ENCODE data around the gene PDCD10. TPM values are rescaled to one million over a fixed set of nuclear protein-coding genes. Genes with fewer than 3 reads are reported as not detected.
A peak's percentile ranks its signal among the peaks of the same experiment; 100 is the strongest.

Gene PDCD10
- 116 and 118 TPM in 2 replicates for total RNA-seq (2014; rRNA removed; shearing (Covaris generic))

- peak; percentile 99 for DNase-seq (ENCODE audit: low spot score)
Measured at GRCh38 chr3:167734498-167735232, at the start of gene PDCD10. PDCD10 (minus strand) TSS chr3:167734892; CDS start chr3:167720157, 14,735 bp downstream.

GRCh38 chr3:167783781-167784180, 49.1 kb upstream of the PDCD10 start:
- DNase-seq (ENCODE audit: low spot score), result no peak

- no peak for DNase-seq (ENCODE audit: low spot score)
Measured at GRCh38 chr3:167780214-167780883, 45.7 kb upstream of the PDCD10 start.

DNA sequence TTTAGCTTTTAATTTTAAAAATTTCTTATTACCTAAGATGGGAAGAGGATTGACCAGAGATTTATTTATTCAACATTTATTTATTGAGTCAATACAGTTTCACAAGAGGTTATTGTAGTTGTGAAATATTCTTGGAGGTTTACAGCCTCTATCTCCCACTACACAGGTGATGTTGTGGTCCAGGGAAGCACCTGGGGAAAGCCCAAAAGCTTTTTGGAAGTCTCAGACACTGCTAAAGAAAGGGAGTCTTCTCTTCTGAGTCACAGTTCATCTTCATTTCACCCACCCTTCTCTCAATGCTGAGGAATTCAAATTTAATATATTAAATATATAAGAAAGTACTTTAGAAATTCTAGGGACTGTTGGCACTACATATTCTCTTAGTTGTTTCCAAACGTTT, 42.7 kb upstream of the PDCD10 start:
- no peak for DNase-seq (ENCODE audit: low spot score)

DNA sequence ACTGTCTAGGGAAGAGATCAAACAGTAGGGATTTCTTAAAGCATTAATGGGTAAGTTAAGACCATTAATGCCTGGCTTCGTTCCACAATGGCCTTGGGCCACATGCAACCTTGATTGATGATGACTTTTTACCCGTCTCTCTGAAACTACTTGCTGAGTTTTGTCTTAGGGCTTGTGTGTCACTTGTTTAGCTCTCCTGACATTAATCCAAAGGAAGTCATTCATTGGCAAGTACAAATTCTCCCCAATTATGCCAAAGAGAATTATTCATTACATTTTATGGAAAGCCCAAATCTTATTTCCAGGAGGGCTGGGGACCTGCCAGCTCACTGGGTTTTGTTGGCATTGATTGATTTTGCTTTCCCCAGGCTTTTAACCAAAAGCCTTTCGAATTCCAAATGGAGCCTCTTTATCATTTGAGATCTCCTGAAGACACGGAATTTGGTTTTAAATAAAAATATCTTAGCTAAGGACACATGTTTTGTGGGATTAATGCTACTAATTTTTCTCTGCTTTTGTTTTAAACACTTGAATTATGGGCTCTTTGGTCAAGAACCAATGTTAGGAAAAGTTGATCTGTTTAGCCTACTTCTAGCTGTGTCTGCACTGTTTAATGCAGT, 41.5 kb upstream of the PDCD10 start:
- DNase-seq (ENCODE audit: low spot score), result peak; percentile 3

- DNase-seq (ENCODE audit: low spot score), result no peak
Measured at GRCh38 chr3:167773584-167773983, 38.9 kb upstream of the PDCD10 start.

- no peak for DNase-seq (ENCODE audit: low spot score)
Measured at GRCh38 chr3:167772992-167773391, 38.3 kb upstream of the PDCD10 start.

- DNase-seq (ENCODE audit: low spot score), result no peak
Measured at GRCh38 chr3:167762296-167762695, 27.6 kb upstream of the PDCD10 start.

DNA sequence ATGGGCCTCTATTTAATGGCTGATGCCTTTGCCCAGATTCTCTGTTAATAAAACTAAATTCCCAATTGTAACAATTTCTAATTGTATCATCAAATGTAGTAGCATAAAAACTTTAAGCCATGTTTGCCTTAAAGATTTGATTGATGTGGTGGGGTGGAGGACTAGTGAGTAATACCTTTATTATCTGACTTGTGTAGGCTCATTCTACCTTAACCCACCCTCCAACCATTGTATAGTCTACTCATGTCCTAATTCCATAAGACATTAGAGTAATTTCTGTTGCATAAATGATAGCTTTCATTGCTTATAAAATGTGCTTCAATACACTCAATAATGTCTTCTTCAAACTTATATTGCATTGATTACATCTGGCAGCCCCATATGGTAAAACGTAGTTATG, 26.6 kb upstream of the PDCD10 start:
- no peak for DNase-seq (ENCODE audit: low spot score)

DNA sequence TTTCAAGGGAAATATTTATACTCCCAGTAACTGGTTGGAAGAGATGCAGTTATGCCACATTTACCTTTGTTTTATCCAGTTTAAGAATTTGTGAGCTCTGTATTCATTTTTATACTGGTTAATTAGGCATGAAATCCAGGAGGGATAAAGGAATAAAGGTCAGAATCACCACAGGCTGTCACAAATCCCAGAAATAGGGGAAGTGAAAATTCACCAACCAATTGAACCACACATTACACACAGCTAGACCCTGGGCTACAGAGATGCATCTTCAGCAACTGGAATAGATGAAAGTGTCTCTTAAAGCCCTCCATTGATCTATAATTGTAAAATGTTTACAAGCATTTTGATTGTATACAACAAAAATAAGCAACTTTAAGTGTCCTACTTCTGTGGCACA, 19.4 kb upstream of the PDCD10 start:
- no peak for DNase-seq (ENCODE audit: low spot score)

GRCh38 chr3:167750272-167750971, 15.7 kb upstream of the PDCD10 start:
- DNase-seq (ENCODE audit: low spot score), result no peak

GRCh38 chr3:167749728-167750127, 15.0 kb upstream of the PDCD10 start:
- no peak for DNase-seq (ENCODE audit: low spot score)

DNA sequence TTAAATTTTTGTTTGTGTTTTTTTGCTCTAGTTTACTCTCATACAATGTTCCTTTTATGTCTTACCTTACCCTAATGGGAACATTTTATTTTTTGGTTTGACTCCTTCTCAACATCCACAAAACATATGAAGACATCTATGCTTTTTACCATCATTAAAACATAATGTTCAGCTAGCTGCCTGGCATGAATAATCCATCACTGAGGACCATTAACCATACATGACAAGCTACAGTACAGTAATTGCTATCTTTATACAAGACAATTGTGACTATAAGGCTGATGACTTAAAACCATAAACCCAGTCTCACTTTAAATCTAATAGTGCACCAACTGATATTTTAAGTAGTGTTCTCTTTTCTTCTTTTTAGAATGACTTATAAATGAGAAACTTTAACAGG, 14.5 kb upstream of the PDCD10 start:
- DNase-seq (ENCODE audit: low spot score), result no peak

DNA sequence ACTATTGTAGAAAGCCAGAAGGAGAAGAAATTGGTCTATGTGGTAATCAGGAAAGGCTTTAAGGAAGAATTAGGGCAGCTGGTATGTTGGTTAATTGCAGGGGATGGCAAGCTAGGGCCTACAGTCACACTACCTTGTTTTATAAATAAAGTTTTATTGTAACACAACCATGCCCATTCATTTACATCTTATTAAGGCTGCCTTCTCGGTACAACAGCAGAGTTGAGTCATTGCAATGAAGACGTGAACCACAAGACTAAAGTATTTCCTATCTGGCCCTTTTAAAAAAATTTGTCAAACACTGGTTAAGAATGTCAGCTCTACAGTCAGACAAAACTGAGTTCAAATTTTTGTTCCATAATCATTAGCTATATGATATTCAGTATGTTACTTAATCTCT, 9.1 kb upstream of the PDCD10 start:
- no peak for DNase-seq (ENCODE audit: low spot score)

GRCh38 chr3:167742338-167742737, 7.6 kb upstream of the PDCD10 start:
- DNase-seq (ENCODE audit: low spot score), result no peak

GRCh38 chr3:167740961-167741587, 6.4 kb upstream of the PDCD10 start:
- peak; percentile 27 for DNase-seq (ENCODE audit: low spot score)

DNA sequence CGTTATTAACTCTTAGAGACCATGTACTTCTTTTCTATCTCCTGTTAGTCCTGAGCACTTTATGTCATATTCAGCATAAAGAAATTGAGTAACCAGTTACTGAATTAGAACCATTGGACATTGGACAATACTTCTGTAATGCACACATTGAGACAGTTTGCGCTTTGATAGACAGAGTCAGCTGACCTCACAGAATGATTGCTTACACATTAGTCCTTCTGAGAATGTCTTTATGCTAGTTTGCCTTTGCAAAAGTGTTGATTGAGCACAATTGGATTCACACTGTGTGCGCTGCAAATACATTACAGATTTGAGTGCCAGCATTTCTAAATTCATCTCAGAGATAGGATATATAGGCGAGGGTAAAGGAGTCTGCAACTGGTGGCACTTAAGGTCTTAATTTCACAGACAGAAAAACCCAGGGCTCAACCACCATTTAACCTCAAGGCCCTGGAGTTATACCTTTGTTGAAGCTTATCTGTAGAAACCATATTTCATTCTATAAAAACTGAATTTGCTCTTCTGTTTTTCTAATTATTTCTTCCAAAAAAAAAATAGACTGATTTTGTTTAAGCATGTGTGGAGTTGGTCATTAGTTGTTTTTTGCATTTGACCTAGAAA, 4.6 kb upstream of the PDCD10 start:
- no peak for DNase-seq (ENCODE audit: low spot score)

DNA sequence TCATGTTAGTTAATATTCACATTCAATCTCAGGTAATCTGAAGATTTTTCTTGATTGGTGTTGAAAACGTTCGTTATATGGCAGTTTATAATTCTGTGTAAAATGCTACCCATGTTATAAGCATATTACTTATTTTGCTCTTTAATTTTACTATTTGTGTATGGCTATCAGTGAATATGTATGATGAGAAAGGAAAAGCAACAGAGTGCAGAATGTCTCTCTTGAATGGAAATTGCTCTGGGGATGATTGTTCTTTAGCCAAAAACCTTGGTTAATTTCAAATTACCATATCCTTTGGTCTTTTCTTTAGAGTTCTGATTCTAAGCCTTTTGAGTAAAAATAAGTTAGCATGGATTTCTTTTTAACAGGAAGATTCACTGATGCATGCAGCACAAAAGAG, 3.3 kb upstream of the PDCD10 start:
- DNase-seq (ENCODE audit: low spot score), result no peak

- DNase-seq (ENCODE audit: low spot score), result no peak
Measured at GRCh38 chr3:167736997-167737396, 2.3 kb upstream of the PDCD10 start.

DNA sequence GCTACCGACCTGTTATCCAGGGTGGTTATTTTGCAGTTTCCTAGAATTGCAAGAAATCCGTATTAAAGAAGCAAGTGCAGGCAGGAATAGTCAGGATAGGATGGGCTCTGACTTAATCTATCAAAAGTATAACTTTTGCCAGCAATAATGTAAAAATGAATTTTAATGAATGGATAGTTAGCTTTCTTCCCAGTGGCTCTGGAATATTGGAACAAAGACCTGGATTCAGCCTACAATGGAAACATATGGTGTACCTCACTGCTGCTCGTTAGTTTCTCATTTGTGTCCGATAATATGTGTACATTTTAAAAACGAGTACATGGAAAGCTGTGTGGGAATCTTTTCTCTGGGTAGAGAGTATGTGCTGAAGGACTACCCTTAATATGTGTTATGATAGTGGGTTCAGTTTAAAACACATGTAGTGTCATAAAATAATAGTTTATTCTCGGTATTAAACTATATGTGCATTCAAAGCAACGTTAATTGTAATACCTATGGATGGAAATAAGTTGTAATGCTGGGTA, 1.6 kb upstream of the PDCD10 start:
- DNase-seq (ENCODE audit: low spot score), result no peak
